Astrocyte (in vitro differentiated cells and primary cell): ENCODE results near the gene NOXO1.

Experiments used
- CTCF ChIP-seq: IDR thresholded peaks from 2 replicates; pipeline ENCODE4 v1.5.1; 2011; ENCODE audit warnings: low read depth, mild to moderate bottlenecking, inconsistent platforms, low read length, moderate library complexity; ENCODE audit not compliant: insufficient read depth
- EZH2 ChIP-seq: IDR thresholded peaks from 2 replicates; pipeline ENCODE4 v1.6.1; 2012; ENCODE audit warnings: mild to moderate bottlenecking, low read length, inconsistent platforms; ENCODE audit not compliant: insufficient read depth

GRCh38 chr16:1936945-1937479 lies 44.3 kb downstream of the NOXO1 start:
- TF ChIP-seq CTCF = no peak
- no peak for TF ChIP-seq EZH2
